GM12875 (cell line): ENCODE data around the gene BRSK1.

ENCODE experiments used
- H3K4me3 ChIP-seq: one replicate; pipeline ENCODE4 v1.5.1; 2011; ENCODE audit warnings: low read depth, low read length, control low read depth
- TF ChIP-seq, protein P1 (sequence below): IDR thresholded peaks from 2 replicates; pipeline ENCODE4 v1.5.1; 2011; ENCODE audit warnings: low read depth, mild to moderate bottlenecking, control low read depth, inconsistent platforms, low read length, moderate library complexity, borderline replicate concordance; ENCODE audit not compliant: insufficient read depth

The BRSK1 gene

DNA sequence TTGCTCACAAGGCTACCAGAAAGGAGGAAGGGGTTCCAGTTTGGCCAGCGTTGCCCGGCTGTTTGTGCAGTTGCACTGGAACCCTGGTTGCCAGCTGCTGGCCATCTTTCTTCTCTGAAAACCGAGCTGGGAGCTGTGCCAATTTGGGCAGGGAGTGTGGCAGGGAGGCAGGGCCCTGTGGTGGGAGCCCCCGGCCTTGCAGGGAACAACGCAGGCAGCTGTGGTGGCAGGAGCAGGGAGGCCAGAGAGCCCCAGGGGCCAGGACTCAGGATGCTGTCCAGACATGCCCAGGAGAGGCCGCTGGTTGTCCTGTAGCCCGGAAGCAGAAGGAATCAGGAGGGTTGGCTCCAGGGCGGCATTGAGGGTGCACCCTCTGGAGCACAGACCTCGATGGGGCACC is 60.6 kb downstream of the BRSK1 start:
- TF ChIP-seq, protein P1, sequence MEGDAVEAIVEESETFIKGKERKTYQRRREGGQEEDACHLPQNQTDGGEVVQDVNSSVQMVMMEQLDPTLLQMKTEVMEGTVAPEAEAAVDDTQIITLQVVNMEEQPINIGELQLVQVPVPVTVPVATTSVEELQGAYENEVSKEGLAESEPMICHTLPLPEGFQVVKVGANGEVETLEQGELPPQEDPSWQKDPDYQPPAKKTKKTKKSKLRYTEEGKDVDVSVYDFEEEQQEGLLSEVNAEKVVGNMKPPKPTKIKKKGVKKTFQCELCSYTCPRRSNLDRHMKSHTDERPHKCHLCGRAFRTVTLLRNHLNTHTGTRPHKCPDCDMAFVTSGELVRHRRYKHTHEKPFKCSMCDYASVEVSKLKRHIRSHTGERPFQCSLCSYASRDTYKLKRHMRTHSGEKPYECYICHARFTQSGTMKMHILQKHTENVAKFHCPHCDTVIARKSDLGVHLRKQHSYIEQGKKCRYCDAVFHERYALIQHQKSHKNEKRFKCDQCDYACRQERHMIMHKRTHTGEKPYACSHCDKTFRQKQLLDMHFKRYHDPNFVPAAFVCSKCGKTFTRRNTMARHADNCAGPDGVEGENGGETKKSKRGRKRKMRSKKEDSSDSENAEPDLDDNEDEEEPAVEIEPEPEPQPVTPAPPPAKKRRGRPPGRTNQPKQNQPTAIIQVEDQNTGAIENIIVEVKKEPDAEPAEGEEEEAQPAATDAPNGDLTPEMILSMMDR = no peak
- H3K4me3 ChIP-seq = no peak overlapping the region

DNA sequence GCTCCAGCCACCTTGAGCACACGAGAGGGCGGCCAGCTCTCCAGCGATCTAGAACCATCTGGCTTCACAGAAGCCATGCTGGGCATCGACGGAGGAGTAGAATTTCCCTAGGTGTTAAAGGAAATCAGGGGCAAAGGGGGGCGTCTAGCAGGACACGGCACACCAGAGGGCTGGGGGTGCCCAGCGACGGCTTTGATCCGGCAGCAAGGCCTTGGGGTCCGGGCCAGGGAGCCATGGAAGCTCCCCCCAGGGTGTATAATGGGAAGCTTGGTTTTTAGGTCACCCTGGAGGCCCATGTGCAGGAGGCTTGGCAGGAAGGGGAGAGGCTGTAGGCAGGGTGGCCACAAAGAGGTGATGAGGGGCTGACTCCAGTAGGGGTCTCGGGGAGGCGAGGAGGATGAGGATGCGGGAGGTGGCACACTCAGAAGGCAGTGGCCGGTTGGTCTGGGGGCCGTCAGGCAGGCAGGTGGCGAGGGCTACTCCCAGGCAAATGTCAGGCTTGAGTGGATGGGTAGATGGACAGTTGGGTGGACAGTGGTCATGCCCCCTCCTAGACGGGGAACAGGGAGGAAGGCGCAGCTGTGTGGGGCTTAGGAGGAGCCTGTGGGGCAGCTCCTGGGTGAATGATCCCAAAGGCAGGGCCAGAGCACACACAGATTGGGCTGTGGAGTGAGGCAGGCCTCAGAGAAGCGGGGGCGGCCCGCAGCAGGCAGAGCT is 61.5 kb downstream of the BRSK1 start:
- H3K4me3 ChIP-seq = no peak overlapping the region
- TF ChIP-seq, protein P1 = no peak

DNA sequence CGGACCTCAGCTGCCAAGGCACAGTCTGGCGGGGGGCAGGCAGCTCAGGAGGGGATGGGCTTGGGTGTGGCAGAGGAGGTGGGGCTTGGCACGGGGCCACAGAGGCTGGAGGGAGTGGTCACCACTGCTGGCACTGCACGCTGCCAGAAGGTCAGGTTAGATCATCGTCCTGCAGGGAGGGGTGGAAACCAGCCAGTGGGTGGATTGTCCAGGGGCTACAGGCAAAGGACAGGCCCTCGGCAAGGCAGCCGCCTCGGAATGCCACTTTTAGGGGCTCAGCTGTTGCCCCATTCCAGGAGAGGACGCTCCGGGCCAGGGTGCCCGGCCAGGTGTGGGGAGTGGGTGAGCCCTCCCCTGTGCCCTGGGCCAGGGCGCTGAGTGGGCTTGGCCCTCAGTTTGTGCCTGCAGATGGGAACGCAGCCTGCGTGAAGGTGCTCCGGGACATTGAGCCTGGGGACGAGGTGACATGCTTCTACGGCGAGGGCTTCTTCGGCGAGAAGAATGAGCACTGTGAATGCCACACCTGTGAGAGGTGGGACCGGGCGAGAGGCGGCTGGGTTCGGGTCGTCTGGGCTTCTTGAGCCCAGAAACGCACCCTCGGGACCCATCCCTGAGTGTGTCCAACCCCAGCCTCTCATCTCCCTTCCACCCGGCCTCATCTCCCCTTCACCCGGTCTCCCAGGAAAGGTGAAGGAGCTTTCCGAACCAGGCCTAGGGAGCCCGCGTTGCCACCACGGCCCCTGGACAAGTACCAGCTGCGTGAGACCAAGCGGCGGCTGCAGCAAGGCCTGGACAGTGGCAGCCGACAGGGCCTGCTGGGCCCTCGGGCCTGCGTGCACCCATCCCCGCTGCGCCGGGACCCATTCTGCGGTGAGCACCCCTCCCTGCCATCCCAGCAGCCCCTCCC is 62.3 kb downstream of the BRSK1 start:
- TF ChIP-seq, protein P1 = no peak
- H3K4me3 ChIP-seq = no peak overlapping the region

GRCh38 chr19:55346725-55347441 is 63.1 kb downstream of the BRSK1 start:
- H3K4me3 ChIP-seq = no peak overlapping the region
- TF ChIP-seq, protein P1 = no peak

DNA sequence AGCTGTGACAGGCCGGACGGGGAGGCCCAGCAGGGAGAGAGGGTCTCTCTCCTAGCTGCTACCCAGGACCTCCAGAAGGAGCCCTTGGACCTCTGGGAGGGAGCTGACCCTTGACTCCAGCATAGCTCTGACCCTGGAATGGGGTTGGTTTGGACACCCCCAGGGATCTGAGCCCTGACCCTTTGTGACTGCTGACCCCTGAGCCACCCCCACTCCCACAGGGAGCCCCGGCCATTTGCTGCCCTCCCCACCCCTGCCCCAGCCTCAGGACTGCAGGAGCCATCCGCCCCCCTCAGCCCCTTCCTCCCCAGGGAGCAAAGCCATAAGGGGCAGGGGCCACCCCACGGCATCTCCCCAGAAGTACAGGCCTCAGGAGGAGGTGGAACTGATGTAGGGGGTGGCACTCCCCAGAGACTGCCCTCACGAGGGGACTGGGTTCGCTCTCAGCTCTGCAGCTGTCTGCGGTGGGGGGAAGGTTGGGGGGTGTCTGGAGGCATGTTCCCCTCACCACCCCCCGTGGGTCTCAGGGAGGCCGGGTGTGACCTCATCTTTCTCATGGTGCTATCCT is 63.7 kb downstream of the BRSK1 start:
- TF ChIP-seq, protein P1 = no peak
- H3K4me3 ChIP-seq = no peak overlapping the region

DNA sequence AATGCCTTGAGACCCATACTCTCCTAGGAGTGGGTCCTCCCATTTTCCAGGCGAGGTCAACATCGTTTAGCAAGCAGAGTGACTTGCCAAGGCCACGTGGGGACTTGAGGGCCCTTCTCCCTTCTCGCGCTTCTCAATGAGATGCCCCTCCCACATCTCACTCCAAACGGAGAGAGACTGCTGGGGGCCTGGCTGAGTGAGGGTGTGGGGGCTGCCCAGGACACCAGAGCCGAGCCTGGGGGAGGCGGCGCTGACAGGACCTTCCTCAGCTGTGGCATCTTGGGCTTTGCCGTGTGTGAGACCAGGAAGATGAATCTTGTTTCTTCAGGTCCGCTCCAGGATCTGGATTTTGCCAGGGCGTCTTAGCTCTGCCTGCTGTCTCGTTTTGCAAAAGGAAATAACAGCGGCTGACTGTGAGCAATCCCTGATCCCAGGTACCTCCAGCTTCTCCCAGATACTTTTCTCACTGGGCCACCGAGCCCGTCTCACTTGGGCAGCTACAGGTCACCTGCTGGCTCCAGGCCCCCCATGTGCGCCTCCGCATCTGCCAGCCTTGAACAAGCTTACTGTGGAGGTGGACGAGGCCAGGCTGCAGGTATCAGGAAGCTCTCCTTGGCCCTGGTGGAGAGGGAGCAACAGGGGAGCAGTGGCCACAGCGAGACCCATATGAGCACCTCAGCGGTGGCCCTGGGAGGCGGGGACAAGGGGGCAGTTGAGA is 64.7 kb downstream of the BRSK1 start:
- TF ChIP-seq, protein P1 = no peak
- H3K4me3 ChIP-seq = no peak overlapping the region
